HCT116 (cell line): ENCODE data around the gene DDB1. TPM values are rescaled to one million over a fixed set of nuclear protein-coding genes. Genes with fewer than 3 reads are reported as not detected.
A peak's percentile ranks its signal among the peaks of the same experiment; 100 is the strongest.

Experiments used
- ATAC-seq: fragments of 200-7000 bp; cut with Tn5 transposase; 2 replicates; pipeline ENCODE4 v1.9.1; 2020; ENCODE audit warnings: mild to moderate bottlenecking, moderate library complexity
- BruUV-seq: library from RNA; stranded (reverse); fragments of 400-500 nt; replicated peaks from 2 replicates; lab custom pipeline; 2021; lab: Mats Ljungman, UMichigan
- CTCF ChIA-PET: fragments of 300-600 bp; sonication (Branson Sonifier 250); formaldehyde crosslinking; loops from one replicate; lab custom pipeline; 2021; ENCODE audit warnings: antibody characterized with exemption; lab: Charles Lee
- POLR2A ChIA-PET: fragments of 300-600, 350-600 bp; sonication (Branson Sonifier 250); formaldehyde crosslinking; loops from one replicate; lab custom pipeline; 2021; ENCODE audit warnings: antibody characterized with exemption; lab: Charles Lee
- RAD21 ChIA-PET, 2 experiments: fragments of 300-600 bp; sonication (Branson Sonifier 250); formaldehyde crosslinking; loops; one replicate each; lab custom pipeline; 2023; ENCODE audit warnings: low total read pairs in 2 of 2; ENCODE audit not compliant: uncharacterized antibody in 2 of 2, unreplicated experiment in 2 of 2, low non-redundant PET in 1 of 2; lab: Charles Lee
- DNase-seq: peaks from one replicate; pipeline ENCODE4 v3.0.0-alpha.2; 2010; ENCODE audit warnings: low read depth, low spot score
- H2AFZ ChIP-seq: fragments of 200-600 bp; shearing (Covaris generic), sonication (generic); 2 replicates; pipeline ENCODE4 v1.6.1; 2017; ENCODE audit warnings: low read depth, mixed run types, mixed read lengths, antibody characterized with exemption, low read length; ENCODE audit not compliant: poor library complexity, severe bottlenecking
- H3K27ac ChIP-seq: 2 replicates; pipeline ENCODE4 v1.5.1; 2012; ENCODE audit warnings: low read depth, low read length
- H3K27me3 ChIP-seq: fragments of 200-600 bp; sonication (generic); 2 replicates; pipeline ENCODE4 v1.6.1; 2016; ENCODE audit warnings: mixed run types, low read length, mixed read lengths; ENCODE audit not compliant: insufficient read depth
- H3K36me3 ChIP-seq, 2 experiments: fragments of 200-500 bp in 1 of 2; fragments of 200-600 bp in 1 of 2; sonication (Bioruptor generic) in 1 of 2; sonication (generic) in 1 of 2; 2 replicates each; pipeline versions ENCODE4 v1.5.1 to v1.6.1; 2014 to 2016; ENCODE audit warnings: low read length in 2 of 2, inconsistent platforms in 1 of 2, mixed read lengths in 1 of 2, mixed run types in 1 of 2; ENCODE audit not compliant: insufficient read depth in 2 of 2, control insufficient read depth in 1 of 2
- H3K4me1 ChIP-seq, 2 experiments: fragments of 200-600 bp in 1 of 2; sonication (generic) in 1 of 2; 2 replicates each; pipeline versions ENCODE4 v1.5.1 to v1.6.1; 2012 to 2017; ENCODE audit warnings: low read length in 2 of 2, inconsistent platforms in 1 of 2, mild to moderate bottlenecking in 1 of 2, mixed read lengths in 1 of 2, mixed run types in 1 of 2, moderate library complexity in 1 of 2; ENCODE audit not compliant: insufficient read depth in 2 of 2, control insufficient read depth in 1 of 2
- H3K4me2 ChIP-seq: fragments of 200-600 bp; sonication (generic); 2 replicates; pipeline ENCODE4 v1.6.1; 2017; ENCODE audit warnings: mixed run types, low read length, mixed read lengths
- H3K4me3 ChIP-seq, 2 experiments: fragments of 200-600 bp in 1 of 2; sonication (generic) in 1 of 2; replicated peaks in 1 of 2; 2 replicates each; pipeline ENCODE4 v1.5.1; 2011 to 2016; ENCODE audit warnings: low read length in 2 of 2, control low read depth in 1 of 2, low read depth in 1 of 2, mild to moderate bottlenecking in 1 of 2, mixed read lengths in 1 of 2, mixed run types in 1 of 2
- H3K79me2 ChIP-seq: fragments of 200-600 bp; sonication (generic); 2 replicates; pipeline ENCODE4 v1.6.1; 2017; ENCODE audit warnings: mild to moderate bottlenecking, mixed run types, low read length, moderate library complexity, mixed read lengths; ENCODE audit not compliant: insufficient read depth
- H3K9ac ChIP-seq: fragments of 200-600 bp; sonication (generic); 2 replicates; pipeline ENCODE4 v1.6.1; 2016; ENCODE audit warnings: low read length, mixed read lengths
- H3K9me2 ChIP-seq: fragments of 200-600 bp; sonication (generic), shearing (Covaris generic); 2 replicates; pipeline ENCODE4 v1.6.1; 2017; ENCODE audit warnings: mixed run types, mild to moderate bottlenecking, moderate library complexity; ENCODE audit not compliant: insufficient read depth
- H3K9me3 ChIP-seq, 2 experiments: fragments of 200-500 bp in 1 of 2; fragments of 200-600 bp in 1 of 2; sonication (Bioruptor generic) in 1 of 2; sonication (generic) in 1 of 2; 2 replicates each; pipeline ENCODE4 v1.6.1; 2014 to 2017; ENCODE audit warnings: low read length in 2 of 2, mixed read lengths in 2 of 2, inconsistent platforms in 1 of 2, low read depth in 1 of 2, mild to moderate bottlenecking in 1 of 2, mixed run types in 1 of 2, moderate library complexity in 1 of 2; ENCODE audit not compliant: control insufficient read depth in 1 of 2, insufficient read depth in 1 of 2
- H4K20me1 ChIP-seq: fragments of 200-600 bp; sonication (generic), shearing (Covaris generic); 2 replicates; pipeline ENCODE4 v1.6.1; 2017; ENCODE audit warnings: mixed run types, mild to moderate bottlenecking, moderate library complexity; ENCODE audit not compliant: insufficient read depth
- CEBPB ChIP-seq: IDR thresholded peaks from 2 replicates; pipeline ENCODE4 v1.6.1; 2012; ENCODE audit warnings: low read depth
- CTCF ChIP-seq, 3 experiments: fragments of 200-600 bp in 1 of 3; sonication (generic) in 1 of 3; IDR thresholded peaks in 2 of 3; conservative IDR thresholded peaks in 1 of 3; 2 replicates each; pipeline ENCODE4 v1.5.1; 2012 to 2017; ENCODE audit warnings: low read depth in 2 of 3, low read length in 2 of 3, antibody characterized with exemption in 1 of 3, borderline replicate concordance in 1 of 3, control low read depth in 1 of 3, mild to moderate bottlenecking in 1 of 3, mixed read lengths in 1 of 3, mixed run types in 1 of 3, moderate library complexity in 1 of 3; ENCODE audit not compliant: insufficient read depth in 1 of 3
- EGR1 ChIP-seq: IDR thresholded peaks from 2 replicates; pipeline ENCODE4 v1.6.1; 2012; ENCODE audit warnings: low read depth
- POLR2AphosphoS5 ChIP-seq: IDR thresholded peaks from 2 replicates; pipeline ENCODE4 v1.6.1; 2011; ENCODE audit warnings: mild to moderate bottlenecking, low read depth, low read length, moderate library complexity
- RAD21 ChIP-seq: IDR thresholded peaks from 2 replicates; pipeline ENCODE4 v1.6.1; 2012; ENCODE audit warnings: low read depth, mild to moderate bottlenecking
- intact Hi-C: fragments of 100-400 bp; cut with micrococcal nuclease; formaldehyde crosslinking; loops from 2 replicates; pipeline ENCODE4 v1.10.0; 2022
- total RNA-seq: library from RNA; stranded (reverse); gene quantifications from one replicate; pipeline ENCODE4 v1.2.1, GENCODE V29; 2021; ENCODE audit not compliant: unreplicated experiment

The DDB1 gene
- total RNA-seq, 1 experiment from 2014 or later = 269 TPM

GRCh38 chr11:61336171-61336935, 3.4 kb upstream of the DDB1 start:
- H3K4me2 ChIP-seq = peak overlapping the region; percentile 59
- H3K79me2 ChIP-seq = peaks cover 40% of the 10 kb centered on the region
- peak overlapping the region; percentile 92 for H3K27ac ChIP-seq
- intact Hi-C loops = loop anchor here (1.0 to 5.0 kb wide), 2 partner anchors 49 to 291 kb away; no protein-coding TSS in a partner anchor
- H3K9me3 ChIP-seq = no peaks in the 10 kb centered on the region
- no peaks in the 10 kb centered on the region for H4K20me1 ChIP-seq
- ATAC-seq = peak; percentile 72
- no peaks in the 10 kb centered on the region for H3K9me2 ChIP-seq
- peak overlapping the region; percentile 56 for H3K9ac ChIP-seq
- ChIA-PET RAD21 (interaction anchor here (0.6 to 1.7 kb wide), 3 partner anchors 14 to 49 kb away, joined by 3 to 15 read pairs (median 14); no protein-coding TSS in a partner anchor), CTCF (interaction anchor here (0.6 to 4.6 kb wide), 23 partner anchors 9 to 561 kb away, joined by 3 to 120 read pairs (median 4); partner anchors contain the start of genes CYB561A3, TMEM138 and TMEM216), POLR2A (interaction anchor here (0.6 to 2.0 kb wide), 8 partner anchors 8 to 93 kb away, joined by 3 to 45 read pairs (median 4); partner anchors contain the start of genes CPSF7, CYB561A3, SDHAF2 and TMEM138)
- peak; percentile 59 for DNase-seq
- peaks cover 26 to 41% of the 10 kb centered on the region in 2 experiments for H3K4me1 ChIP-seq
- BruUV-seq = no TSS peak
- peaks cover 3 to 5% of the 10 kb centered on the region in 2 experiments; a peak in 1 of 4 replicates for H3K36me3 ChIP-seq
- no peak overlapping the region for H3K4me3 ChIP-seq
- TF ChIP-seq POLR2AphosphoS5 = peak; percentile 49; the same call in 1 of the 2 replicates
- peak; percentile 90 for TF ChIP-seq RAD21
- TF ChIP-seq EGR1 = no peak
- no peak for TF ChIP-seq CEBPB
- peak; percentile 88 to 97 (median 96) for TF ChIP-seq CTCF (IDR thresholded peaks at IDR 0.05 in 2 of 3, conservative IDR thresholded peaks at IDR 0.05 in 1 of 3; ENCODE audit: borderline replicate concordance in 1 of 3, insufficient read depth in 1 of 3, low read depth in 2 of 3, low read length in 2 of 3)
- peak overlapping the region; percentile 67 for H2AFZ ChIP-seq
- H3K27me3 ChIP-seq = no peaks in the 10 kb centered on the region
